GM10847 (cell line): ENCODE measurements around the gene DNASE1.

ENCODE experiments used
- POLR2A ChIP-seq: IDR thresholded peaks from 2 replicates; pipeline ENCODE4 v1.6.1; 2011; ENCODE audit not compliant: insufficient read length; ENCODE audit errors: extremely low read depth

DNASE1 gene

GRCh38 chr16:3674513-3675295 lies 20.2 kb downstream of the DNASE1 start:
- no peak for TF ChIP-seq POLR2A

GRCh38 chr16:3675601-3676130 lies 21.2 kb downstream of the DNASE1 start:
- TF ChIP-seq POLR2A, result no peak

GRCh38 chr16:3677994-3678393 lies 23.5 kb downstream of the DNASE1 start:
- no peak for TF ChIP-seq POLR2A

GRCh38 chr16:3681206-3681605 lies 26.7 kb downstream of the DNASE1 start:
- TF ChIP-seq POLR2A, result no peak

- TF ChIP-seq POLR2A, result no peak
Measured at GRCh38 chr16:3687021-3687420, 32.5 kb downstream of the DNASE1 start.

GRCh38 chr16:3687792-3688191 lies 33.3 kb downstream of the DNASE1 start:
- no peak for TF ChIP-seq POLR2A

- no peak for TF ChIP-seq POLR2A
Measured at GRCh38 chr16:3689731-3690130, 35.2 kb downstream of the DNASE1 start.

- no peak for TF ChIP-seq POLR2A
Measured at GRCh38 chr16:3690470-3690928, 36.0 kb downstream of the DNASE1 start.

GRCh38 chr16:3690980-3691720 lies 36.7 kb downstream of the DNASE1 start:
- TF ChIP-seq POLR2A, result no peak

GRCh38 chr16:3691761-3692160 lies 37.3 kb downstream of the DNASE1 start:
- TF ChIP-seq POLR2A, result no peak

- TF ChIP-seq POLR2A, result no peak
Measured at GRCh38 chr16:3694051-3694450, 39.6 kb downstream of the DNASE1 start.

- TF ChIP-seq POLR2A, result no peak
Measured at GRCh38 chr16:3695610-3696369, 41.3 kb downstream of the DNASE1 start.

- TF ChIP-seq POLR2A, result no peak
Measured at GRCh38 chr16:3696425-3697218, 42.1 kb downstream of the DNASE1 start.

GRCh38 chr16:3698941-3699340 lies 44.5 kb downstream of the DNASE1 start:
- no peak for TF ChIP-seq POLR2A

- TF ChIP-seq POLR2A, result no peak
Measured at GRCh38 chr16:3701531-3701930, 47.0 kb downstream of the DNASE1 start.

GRCh38 chr16:3702082-3702481 lies 47.6 kb downstream of the DNASE1 start:
- no peak for TF ChIP-seq POLR2A
